LHCN-M2 (cell line): ENCODE results near the gene CD70. TPM values are rescaled to one million over a fixed set of nuclear protein-coding genes. Genes with fewer than 3 reads are reported as not detected.
"Not testable (repeated sequence)": the region's sequence is repeated elsewhere in the genome, so short reads cannot be mapped to it uniquely, and the experiment has no call there.

Experiments used
- DNase-seq: peaks from one replicate; pipeline ENCODE4 v3.0.0-alpha.2; 2012; ENCODE audit warnings: low read depth
- total RNA-seq: library from RNA; depleted of rRNA; stranded (reverse); fragments of >200 nt; gene quantifications from 2 replicates; pipeline ENCODE4 v1.2.3, GENCODE V29; 2014

Gene CD70
- total RNA-seq, 1 experiment from 2014 or later, result 3.3 TPM

GRCh38 chr19:6597471-6598253 lies 6.7 kb upstream of the CD70 start:
- not testable (repeated sequence) for DNase-seq

- no peak for DNase-seq
These were observed 5.7 kb upstream of the CD70 start for GRCh38 chr19:6596621-6597020.

DNA sequence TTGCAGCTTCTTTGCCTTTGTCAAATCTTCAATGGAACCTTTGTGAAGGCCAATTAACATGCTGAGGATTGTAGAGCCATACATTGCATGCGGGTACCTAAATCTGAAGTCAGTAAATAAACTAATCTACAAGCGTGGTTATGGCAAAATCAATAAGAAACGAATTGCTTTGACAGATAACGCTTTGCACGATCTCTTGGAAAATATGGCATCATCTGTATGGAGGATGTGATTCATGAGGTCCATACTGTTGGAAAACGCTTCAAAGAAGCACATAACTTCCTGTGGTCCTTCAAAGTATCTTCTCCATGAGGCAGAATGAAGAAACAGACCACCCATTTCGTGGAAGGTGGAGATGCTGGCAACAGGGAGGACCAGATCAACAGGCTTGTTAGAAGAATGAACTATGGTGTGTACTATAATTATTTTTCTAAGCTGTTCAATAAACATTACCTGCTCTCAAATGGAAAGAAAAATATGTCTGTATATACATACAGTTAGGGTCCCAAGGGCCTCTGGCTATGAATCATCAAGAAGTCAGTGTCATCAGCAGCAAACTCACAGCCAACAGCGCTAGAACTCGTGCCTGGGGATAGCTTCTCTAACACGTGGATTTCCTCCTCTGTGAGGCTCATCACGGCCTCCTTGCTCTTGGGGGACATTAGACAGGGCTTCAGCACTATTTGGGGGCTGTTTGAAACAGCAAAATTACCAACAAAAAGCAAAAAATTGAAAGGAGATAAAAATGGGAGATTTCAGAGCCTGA lies 2.9 kb upstream of the CD70 start:
- no peak for DNase-seq

- no peak for DNase-seq
These were observed 608 bp downstream of the CD70 start for GRCh38 chr19:6590258-6590826.

DNA sequence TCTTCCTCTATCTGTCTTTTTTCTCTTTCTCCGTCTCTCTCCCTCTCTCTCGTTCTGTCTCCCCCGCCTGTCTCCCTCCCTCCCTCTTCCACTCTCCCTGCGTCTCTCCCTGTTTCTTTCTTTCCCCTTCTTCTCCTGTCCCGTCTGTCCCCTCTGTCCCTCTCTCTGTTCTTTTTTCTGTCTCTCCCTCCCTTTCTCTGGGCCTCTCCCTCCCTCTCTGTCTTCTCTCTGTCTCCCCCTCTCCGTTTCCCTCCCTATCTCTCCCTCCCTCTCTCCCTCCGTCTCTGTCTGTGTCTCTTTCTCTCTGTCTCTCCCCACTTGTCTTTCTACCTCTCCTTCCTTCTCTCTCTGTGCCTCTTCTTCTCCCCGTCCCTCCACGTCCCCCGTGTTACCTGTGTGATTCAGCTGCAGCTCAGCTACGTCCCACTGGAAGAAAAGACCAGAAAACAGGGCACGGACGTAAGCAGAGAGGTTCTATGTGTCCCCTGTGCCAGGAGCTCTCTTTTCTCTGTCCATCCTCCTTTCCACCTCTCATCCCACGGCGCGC lies 1.2 kb downstream of the CD70 start:
- no peak for DNase-seq

DNA sequence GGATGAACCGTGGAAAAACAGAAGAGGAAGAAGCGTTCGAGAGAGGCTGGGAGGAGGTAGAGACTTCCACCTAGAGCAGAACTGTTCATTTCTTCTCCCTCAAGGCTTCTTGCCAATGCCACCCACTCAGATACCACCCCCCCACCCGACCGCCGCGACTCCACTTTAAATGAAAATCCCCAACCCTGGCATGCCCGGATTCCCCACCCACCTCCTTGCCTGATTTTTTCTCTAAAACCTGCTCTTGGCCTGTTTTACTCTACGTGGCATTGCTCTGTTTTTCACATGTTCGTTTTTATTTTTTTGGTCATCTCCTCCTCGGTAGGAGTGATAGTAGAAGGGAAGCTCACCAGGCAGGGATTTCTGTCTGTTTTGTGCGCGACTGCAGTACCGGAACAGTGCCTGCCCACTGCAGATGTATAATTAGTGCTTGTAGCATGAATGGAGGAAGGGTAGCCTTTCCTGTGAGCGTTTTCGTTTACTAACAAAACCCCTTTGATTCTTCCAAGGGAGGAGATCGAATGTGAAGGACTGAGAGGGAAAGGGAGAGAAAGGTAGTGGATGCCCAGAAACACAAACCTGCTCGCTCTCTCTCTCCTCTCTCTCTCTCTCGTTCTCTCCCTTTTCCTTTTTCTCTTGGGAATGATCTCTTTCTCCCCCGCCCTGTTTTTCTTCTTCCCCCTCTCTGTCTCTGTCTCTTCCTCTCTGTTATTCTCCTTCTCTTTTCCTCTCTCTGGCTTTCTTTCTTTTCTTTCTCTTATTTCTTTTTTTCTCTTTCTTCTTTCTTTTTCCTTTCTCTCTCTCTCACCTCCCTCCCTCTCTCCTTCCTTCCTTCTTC lies 2.2 kb downstream of the CD70 start:
- no peak for DNase-seq

- no peak for DNase-seq
These were observed 2.9 kb downstream of the CD70 start for GRCh38 chr19:6587998-6588507.

DNA sequence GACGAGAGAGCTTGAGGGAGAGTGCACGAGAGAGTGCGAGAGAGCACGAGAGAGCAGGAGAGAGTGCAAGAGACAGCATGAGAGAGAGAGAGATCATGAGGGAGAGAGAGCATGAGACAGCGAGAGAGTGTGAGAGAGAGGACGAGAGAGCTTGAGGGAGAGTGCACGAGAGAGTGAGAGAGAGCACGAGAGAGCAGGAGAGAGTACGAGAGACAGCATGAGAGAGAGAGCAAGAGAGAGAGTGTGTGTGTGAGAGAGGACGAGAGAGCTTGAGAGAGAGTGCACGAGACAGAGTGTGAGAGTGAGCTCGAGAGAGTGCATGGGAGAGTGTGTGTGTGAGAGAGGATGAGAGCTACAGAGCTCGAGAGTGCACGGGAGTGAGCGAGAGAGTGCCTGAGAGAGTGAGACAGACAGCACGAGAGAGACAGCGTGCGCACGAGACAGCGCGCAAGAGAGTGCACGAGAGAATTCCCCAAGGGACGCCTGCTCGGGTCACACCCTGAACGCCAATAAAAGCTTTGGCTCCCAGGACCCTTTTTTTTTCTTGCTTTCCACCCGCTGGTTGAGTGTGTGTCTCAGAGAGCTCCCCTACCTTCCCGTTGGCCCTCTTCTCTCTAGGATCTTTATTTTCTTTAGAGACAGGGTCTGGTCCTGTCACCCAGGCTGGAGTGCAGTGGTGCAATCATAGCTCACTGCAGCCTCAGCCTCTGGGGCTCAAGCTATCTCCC lies 3.7 kb downstream of the CD70 start:
- peak; percentile 32 for DNase-seq

GRCh38 chr19:6586726-6587092 lies 4.2 kb downstream of the CD70 start:
- DNase-seq, result no peak

GRCh38 chr19:6586056-6586455 lies 4.9 kb downstream of the CD70 start:
- no peak for DNase-seq

DNA sequence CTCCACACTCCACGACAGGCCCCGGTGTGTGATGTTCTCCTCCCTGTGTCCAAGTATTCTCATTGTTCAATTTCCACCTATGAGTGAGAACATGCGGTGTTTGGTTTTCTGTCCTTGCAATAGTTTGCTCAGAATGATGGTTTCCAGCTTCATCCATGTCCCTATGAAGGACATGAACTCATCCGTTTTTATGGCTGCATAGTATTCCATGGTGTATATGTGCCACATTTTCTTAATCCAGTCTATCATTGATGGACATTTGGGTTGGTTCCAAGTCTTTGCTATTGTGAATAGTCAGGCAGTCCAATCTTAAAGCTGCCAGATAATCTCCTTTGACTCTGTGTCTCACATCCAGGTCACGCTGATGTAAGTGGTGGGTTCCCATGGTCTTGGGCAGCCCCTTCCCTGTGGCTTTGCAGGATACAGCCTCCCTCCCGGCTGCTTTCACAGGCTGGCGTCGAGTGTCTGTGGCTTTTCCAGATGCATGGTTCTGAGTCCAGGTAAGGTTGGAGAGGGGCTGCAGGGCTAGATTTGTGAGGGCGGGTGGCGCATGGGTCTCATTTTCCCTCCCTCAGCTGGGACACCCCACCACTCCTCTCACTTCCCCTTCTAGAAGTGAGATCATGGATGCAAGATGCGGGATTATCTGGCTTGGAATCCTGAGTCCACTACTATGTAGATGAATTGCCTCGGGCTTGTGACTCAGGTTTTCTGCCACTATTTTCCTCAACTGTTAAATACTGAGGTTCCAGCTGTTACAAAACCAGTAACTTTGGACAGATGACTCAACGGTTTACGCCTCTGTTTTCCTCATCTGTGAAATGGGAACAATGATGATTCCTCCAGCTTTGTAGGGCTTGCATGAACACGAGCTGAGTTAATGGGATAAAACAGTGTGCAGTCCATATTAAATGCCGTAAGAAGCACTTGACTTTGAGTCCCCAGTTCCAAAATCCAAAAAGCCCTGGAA lies 8.2 kb downstream of the CD70 start:
- DNase-seq, result peak; percentile 26

DNA sequence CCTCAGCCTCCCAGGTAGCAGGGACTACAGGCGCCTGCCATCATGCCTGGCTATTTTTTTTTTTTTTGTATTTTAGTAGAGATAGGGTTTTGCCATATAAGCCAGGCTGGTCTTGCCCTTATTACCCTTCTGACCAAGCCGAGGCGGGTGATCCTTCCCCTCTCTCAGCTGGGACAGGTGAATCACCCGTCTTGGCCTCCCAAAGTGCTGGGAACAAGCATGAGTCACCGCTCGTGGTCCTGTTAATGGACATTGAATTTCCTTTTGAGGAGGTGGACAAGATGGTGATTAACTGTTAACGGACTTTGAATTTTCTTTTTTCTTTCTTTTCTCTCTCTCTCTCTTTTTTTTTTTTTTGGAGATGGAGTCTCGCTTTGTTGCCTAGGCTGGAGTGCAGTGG lies 10.6 kb downstream of the CD70 start:
- DNase-seq, result peak; percentile 95

DNA sequence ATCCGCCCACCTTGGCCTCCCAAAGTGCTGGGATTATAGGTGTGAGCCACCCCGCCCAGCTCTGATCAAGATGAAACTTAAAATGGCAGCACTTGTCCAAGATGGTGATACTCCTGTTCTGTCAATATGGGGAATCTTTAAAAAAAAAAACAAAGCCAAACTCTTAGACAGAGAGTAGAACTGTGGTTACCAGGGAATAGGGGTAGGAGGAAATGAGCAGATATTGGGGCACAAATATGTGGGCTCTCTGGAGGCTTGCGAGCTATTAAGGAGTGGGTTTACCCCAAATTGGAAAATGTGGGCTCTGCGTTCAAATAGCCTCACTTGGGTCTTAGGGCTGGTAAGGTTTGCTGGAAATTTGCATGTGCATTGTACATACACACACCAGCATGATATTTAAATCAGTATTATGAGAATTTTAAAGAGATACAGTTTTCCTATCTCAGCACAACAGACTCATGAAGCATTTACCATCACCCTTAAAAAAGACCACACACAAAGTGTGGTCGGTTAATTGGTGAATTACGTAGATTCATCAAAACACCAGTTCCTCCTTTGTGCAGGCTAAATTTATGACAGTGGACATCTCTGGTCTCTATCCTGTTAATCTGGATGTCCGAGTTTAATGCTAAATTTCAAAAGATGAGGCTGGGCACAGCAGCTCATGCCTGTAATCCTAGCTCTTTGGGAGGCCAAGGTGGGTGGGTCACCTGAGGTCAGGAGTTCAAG lies 11.3 kb downstream of the CD70 start:
- no peak for DNase-seq

DNA sequence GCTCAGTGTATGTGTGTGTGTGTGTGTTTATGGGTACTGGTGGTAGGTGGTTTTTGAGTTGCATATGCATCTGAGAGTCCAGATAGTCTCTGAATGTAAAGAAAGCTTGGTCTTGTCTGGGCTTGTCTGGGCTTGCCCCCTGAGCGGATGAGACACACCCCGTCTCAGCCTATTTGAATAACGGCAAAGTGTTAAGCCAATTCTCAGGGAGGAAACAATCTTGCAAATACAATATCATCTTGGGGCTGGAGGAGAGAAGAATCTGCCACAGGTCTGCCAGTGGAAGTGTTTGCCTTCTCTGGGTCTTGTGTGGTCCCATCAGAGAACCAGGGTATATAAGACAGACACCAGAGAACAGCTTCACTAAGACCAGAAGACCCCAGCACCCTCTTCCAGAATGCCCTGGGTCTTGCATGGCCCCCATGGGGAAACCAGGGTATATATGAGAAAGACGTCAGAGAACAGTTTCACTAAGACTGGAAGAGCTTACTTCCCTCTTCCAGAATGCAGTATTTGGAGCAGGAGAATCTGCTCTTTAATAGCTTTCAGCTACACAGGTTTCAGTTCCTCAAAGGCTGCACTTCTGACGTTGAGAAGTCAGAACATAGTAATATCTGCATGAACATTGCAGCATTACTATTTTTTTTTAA lies 13.3 kb downstream of the CD70 start:
- peak; percentile 50 for DNase-seq

DNA sequence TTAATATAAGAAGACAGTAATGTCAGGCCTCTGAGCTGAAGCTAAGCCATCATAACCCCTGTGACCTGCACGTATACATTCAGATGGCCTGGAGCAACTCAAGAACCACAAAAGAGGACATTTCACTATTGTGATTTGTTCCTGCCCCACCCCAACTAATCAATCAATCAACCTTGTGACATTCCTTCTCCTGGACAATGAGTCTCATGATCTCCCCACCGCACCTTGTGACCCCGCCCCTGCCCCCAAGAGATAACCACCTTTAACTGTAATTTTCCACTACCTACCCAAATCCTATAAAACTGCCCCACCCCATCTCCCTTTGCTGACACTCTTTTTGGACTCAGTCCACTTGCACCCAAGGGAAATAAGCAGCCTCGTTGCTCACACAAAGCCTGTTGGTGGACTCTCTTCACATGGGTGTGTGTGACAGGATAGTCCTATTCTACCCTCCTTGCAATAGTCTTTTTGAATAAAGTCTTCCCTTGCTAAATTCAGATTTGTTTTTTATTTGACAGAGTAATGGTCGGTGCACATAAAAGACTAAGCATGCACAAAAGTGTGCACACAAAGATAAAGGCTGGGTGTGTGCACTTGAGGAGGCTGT lies 14.0 kb downstream of the CD70 start:
- DNase-seq, result no peak

GRCh38 chr19:6573350-6573749 lies 17.6 kb downstream of the CD70 start:
- no peak for DNase-seq

DNA sequence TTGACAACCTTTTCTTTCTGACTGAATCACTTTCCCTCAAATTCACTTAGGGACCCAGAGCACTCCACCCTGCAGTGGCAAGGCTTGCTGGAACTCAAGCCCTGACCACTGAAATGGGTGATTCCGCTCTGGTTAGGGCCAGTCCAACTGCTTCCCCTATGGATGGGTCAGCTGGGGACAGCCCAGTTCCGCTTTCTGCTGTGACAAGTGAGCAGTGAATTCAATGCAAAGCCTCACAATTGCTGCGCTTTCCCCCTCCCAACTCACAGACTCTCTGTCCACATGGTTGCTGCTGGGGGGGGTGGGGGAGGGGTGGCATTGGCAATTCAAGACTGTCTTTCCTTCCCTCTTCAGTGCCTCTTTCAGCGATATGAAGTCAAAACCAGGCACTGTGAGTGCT lies 18.7 kb downstream of the CD70 start:
- DNase-seq, result no peak

GRCh38 chr19:6571167-6571566 lies 19.8 kb downstream of the CD70 start:
- no peak for DNase-seq
